Activated naive CD4-positive, alpha-beta T cell treated with anti-CD3 and anti-CD28 coated beads for 36 hours (primary cell): ENCODE data around the gene GRK6. TPM values are rescaled to one million over a fixed set of nuclear protein-coding genes. Genes with fewer than 3 reads are reported as not detected.

Source experiments
- CTCF ChIA-PET: fragments of 350-600 bp; sonication (Branson Sonifier 250); formaldehyde crosslinking; loops from one replicate; lab custom pipeline; 2021; ENCODE audit warnings: antibody characterized with exemption; lab: Charles Lee
- DNase-seq: peaks from one replicate; pipeline ENCODE4 v3.0.0-alpha.2; 2020
- H3K27ac Mint-ChIP-seq: one replicate; pipeline ENCODE4 v1.8.0; 2021; ENCODE audit warnings: mild to moderate bottlenecking, mixed read lengths
- H3K27me3 Mint-ChIP-seq: one replicate; pipeline ENCODE4 v1.8.0; 2021; ENCODE audit warnings: low read depth, mixed read lengths
- H3K36me3 Mint-ChIP-seq: one replicate; pipeline ENCODE4 v1.8.0; 2021; ENCODE audit warnings: low read depth, mixed read lengths
- H3K4me1 Mint-ChIP-seq: one replicate; pipeline ENCODE4 v1.8.0; 2021; ENCODE audit warnings: low read depth, mixed read lengths
- H3K4me3 Mint-ChIP-seq: one replicate; pipeline ENCODE4 v1.8.0; 2021; ENCODE audit warnings: mild to moderate bottlenecking, moderate library complexity, mixed read lengths
- H3K9me3 Mint-ChIP-seq: one replicate; pipeline ENCODE4 v1.8.0; 2021; ENCODE audit warnings: mixed read lengths
- intact Hi-C: fragments of 100-400 bp; cut with micrococcal nuclease; formaldehyde crosslinking; loops from one replicate; pipeline ENCODE4 v1.15.1; 2023
- total RNA-seq, 2 experiments: library from RNA; stranded (reverse); gene quantifications; one replicate each; pipeline ENCODE4 v1.2.3, GENCODE V29; 2021

Gene GRK6
- total RNA-seq, 2 experiments from 2014 or later: 117 to 133 TPM

- H3K9me3 Mint-ChIP-seq: no peaks in the 10 kb centered on the region
- intact Hi-C loops: no loop called here
- peaks cover 6% of the 10 kb centered on the region for H3K36me3 Mint-ChIP-seq
- H3K4me3 Mint-ChIP-seq: no peak overlapping the region
- H3K27me3 Mint-ChIP-seq: no peaks in the 10 kb centered on the region
- no peak for DNase-seq
- no peak overlapping the region for H3K27ac Mint-ChIP-seq
- CTCF ChIA-PET: interaction anchor here (0.9 to 3.2 kb wide), 2 partner anchors 12 to 88 kb away, joined by 3 to 14 read pairs; no protein-coding TSS in a partner anchor
- peaks cover 21% of the 10 kb centered on the region for H3K4me1 Mint-ChIP-seq
Measured at GRCh38 chr5:177491429-177491945, 65.0 kb downstream of the GRK6 start.

GRCh38 chr5:177491983-177492746, 65.7 kb downstream of the GRK6 start:
- H3K4me1 Mint-ChIP-seq: peaks cover 21% of the 10 kb centered on the region
- no peak overlapping the region for H3K4me3 Mint-ChIP-seq
- intact Hi-C loops: no loop called here

More at GRCh38 chr5:177491983-177492746, 65.7 kb downstream of the GRK6 start:
- CTCF ChIA-PET: interaction anchor here (0.6 to 3.2 kb wide), 8 partner anchors 12 to 103 kb away, joined by 3 to 14 read pairs (median 4); partner anchors contain the start of gene DDX41
- Mint-ChIP-seq H3K9me3 (no peaks in the 10 kb centered on the region), H3K36me3 (peaks cover 6% of the 10 kb centered on the region), H3K27ac (no peak overlapping the region), H3K27me3 (no peaks in the 10 kb centered on the region)
- DNase-seq: no peak

Other genes with a start within 250 kb of the GRK6 start
- 10 to 100 TPM; 10.9 to 13.2 TPM for gene RAB24, start 123.0 kb upstream of the GRK6 start, total RNA-seq
- 100 to 1,000 TPM; 253 to 254 TPM for gene PRELID1, start 122.9 kb upstream of the GRK6 start, total RNA-seq
- 10 to 100 TPM; 45.0 to 51.7 TPM for gene MXD3, start 114.8 kb upstream of the GRK6 start, total RNA-seq
- gene LMAN2, start 75.0 kb upstream of the GRK6 start, total RNA-seq: 10 to 100 TPM; 82.2 to 83.9 TPM
- gene RGS14, start 68.8 kb upstream of the GRK6 start, total RNA-seq: 10 to 100 TPM; 34.6 to 39.2 TPM
- not detected for gene SLC34A1, start 42.2 kb upstream of the GRK6 start, total RNA-seq
- gene PFN3, start 26.0 kb upstream of the GRK6 start, total RNA-seq: not detected
- gene F12, start 17.1 kb upstream of the GRK6 start, total RNA-seq: 1 to 10 TPM; 3.2 to 5.4 TPM
- gene PRR7, start 20.1 kb downstream of the GRK6 start, total RNA-seq: 1 to 10 TPM; 7.4 to 8.2 TPM
- 10 to 100 TPM; 20.8 to 22.4 TPM for gene DBN1, start 47.0 kb downstream of the GRK6 start, total RNA-seq
- gene PDLIM7, start 70.9 kb downstream of the GRK6 start, total RNA-seq: 10 to 100 TPM; 41.2 to 42.2 TPM
- 1 to 10 TPM in 1 of 2 experiments, under 1 TPM in 1; 0.37 to 1.3 TPM for gene DOK3, start 83.2 kb downstream of the GRK6 start, total RNA-seq
- gene DDX41, start 90.3 kb downstream of the GRK6 start, total RNA-seq: 100 to 1,000 TPM; 142 to 147 TPM
- gene FAM193B, start 127.9 kb downstream of the GRK6 start, total RNA-seq: 10 to 100 TPM; 87.4 to 87.8 TPM
- gene TMED9, start 165.5 kb downstream of the GRK6 start, total RNA-seq: 100 to 1,000 TPM; 110 TPM
- gene B4GALT7, start 173.5 kb downstream of the GRK6 start, total RNA-seq: 10 to 100 TPM in 1 of 2 experiments, 1 to 10 TPM in 1; 9.9 to 13.6 TPM